ENCODE measurements around the gene WDR17.

Gene WDR17

GRCh38 chr4:176065435-176066291 lies at the start of gene WDR17:
WDR17 (plus strand) TSS chr4:176065841; CDS start chr4:176111581, 45,740 bp downstream.
- Mint-ChIP-seq H3K4me3 (peak within 1 kb of the TSS; percentile 95 to 96), H3K27ac (peak within 1 kb of the TSS; percentile 88), H3K36me3 (no peaks in the 10 kb centered on the region), H3K27me3 (peaks cover 0 to 19% of the 10 kb centered on the region in 2 donors), H3K4me1 (peaks cover 7 to 12% of the 10 kb centered on the region in 2 donors), H3K9me3 (no peaks in the 10 kb centered on the region)
- ATAC-seq (replicated peaks) (peak; percentile 100), DNase-seq (peak; percentile 88)

- Mint-ChIP-seq H3K27ac (no peak overlapping the region), H3K27me3 (no peaks in the 10 kb centered on the region), H3K9me3 (peaks cover 4 to 5% of the 10 kb centered on the region in 2 donors), H3K4me1 (peaks cover 20 to 34% of the 10 kb centered on the region in 2 donors), H3K36me3 (peaks cover 5 to 6% of the 10 kb centered on the region in 2 donors), H3K4me3 (no peak overlapping the region)
- ATAC-seq (replicated peaks) (no peak), DNase-seq (no peak)
Measured at GRCh38 chr4:176016601-176017000, 49.0 kb upstream of the WDR17 start.

- no peak for DNase-seq
- Mint-ChIP-seq H3K27me3 (no peaks in the 10 kb centered on the region), H3K36me3 (peaks cover 3 to 5% of the 10 kb centered on the region in 2 donors), H3K4me3 (no peak overlapping the region), H3K27ac (no peak overlapping the region), H3K4me1 (peaks cover 4 to 5% of the 10 kb centered on the region in 2 donors), H3K9me3 (peaks cover 4 to 5% of the 10 kb centered on the region in 2 donors)
- ATAC-seq (replicated peaks): no peak
Measured at GRCh38 chr4:176020481-176021085, 45.1 kb upstream of the WDR17 start.

GRCh38 chr4:176030391-176030790 lies 35.2 kb upstream of the WDR17 start:
- Mint-ChIP-seq H3K36me3 (no peaks in the 10 kb centered on the region), H3K27me3 (peaks cover 9 to 16% of the 10 kb centered on the region in 2 donors)

GRCh38 chr4:176031922-176032321 lies 33.7 kb upstream of the WDR17 start:
- H3K4me1 Mint-ChIP-seq: no peaks in the 10 kb centered on the region
- H3K27ac Mint-ChIP-seq: no peak overlapping the region
- DNase-seq (no peak), ATAC-seq (replicated peaks) (no peak)
- no peak overlapping the region for H3K4me3 Mint-ChIP-seq
- no peaks in the 10 kb centered on the region for H3K36me3 Mint-ChIP-seq
- peaks cover under 1 to 16% of the 10 kb centered on the region in 2 donors for H3K27me3 Mint-ChIP-seq
- peaks cover 0 to 2% of the 10 kb centered on the region in 2 donors for H3K9me3 Mint-ChIP-seq

More at GRCh38 chr4:176030391-176030790, 35.2 kb upstream of the WDR17 start:
- H3K27ac Mint-ChIP-seq: no peak overlapping the region
- ATAC-seq (replicated peaks) (no peak), DNase-seq (no peak)
- H3K4me1 Mint-ChIP-seq: no peaks in the 10 kb centered on the region
- no peak overlapping the region for H3K4me3 Mint-ChIP-seq
- H3K9me3 Mint-ChIP-seq: peaks cover 0 to 2% of the 10 kb centered on the region in 2 donors

GRCh38 chr4:176032454-176032853 lies 33.2 kb upstream of the WDR17 start:
- Mint-ChIP-seq H3K27ac (no peak overlapping the region), H3K9me3 (peaks cover 0 to 2% of the 10 kb centered on the region in 2 donors), H3K4me1 (no peaks in the 10 kb centered on the region), H3K4me3 (no peak overlapping the region), H3K27me3 (peaks cover 0 to 16% of the 10 kb centered on the region in 2 donors), H3K36me3 (no peaks in the 10 kb centered on the region)
- DNase-seq (no peak), ATAC-seq (replicated peaks) (no peak)

GRCh38 chr4:176034499-176034898 lies 31.1 kb upstream of the WDR17 start:
- H3K36me3 Mint-ChIP-seq: no peaks in the 10 kb centered on the region
- H3K4me1 Mint-ChIP-seq: no peaks in the 10 kb centered on the region
- ATAC-seq (replicated peaks): no peak
- no peak overlapping the region for H3K27ac Mint-ChIP-seq
- peaks cover 4 to 9% of the 10 kb centered on the region in 2 donors for H3K9me3 Mint-ChIP-seq
- H3K27me3 Mint-ChIP-seq: peaks cover 0 to 16% of the 10 kb centered on the region in 2 donors
- no peak overlapping the region for H3K4me3 Mint-ChIP-seq
- no peak for DNase-seq

GRCh38 chr4:176034936-176035335 lies 30.7 kb upstream of the WDR17 start:
- Mint-ChIP-seq H3K27ac (no peak overlapping the region), H3K36me3 (no peaks in the 10 kb centered on the region)
- no peak for ATAC-seq (replicated peaks)

GRCh38 chr4:176036585-176037205 lies 28.9 kb upstream of the WDR17 start:
- Mint-ChIP-seq H3K9me3 (peaks cover 4 to 14% of the 10 kb centered on the region in 2 donors), H3K36me3 (no peaks in the 10 kb centered on the region), H3K27ac (no peak overlapping the region), H3K4me1 (no peaks in the 10 kb centered on the region), H3K27me3 (peaks cover 7 to 24% of the 10 kb centered on the region in 2 donors), H3K4me3 (no peak overlapping the region)
- ATAC-seq (replicated peaks) (peak in 1 of 2 donors; percentile 31), DNase-seq (no peak)

More at GRCh38 chr4:176034936-176035335, 30.7 kb upstream of the WDR17 start:
- Mint-ChIP-seq H3K27me3 (peaks cover 0 to 16% of the 10 kb centered on the region in 2 donors), H3K4me3 (no peak overlapping the region), H3K9me3 (peaks cover 4 to 13% of the 10 kb centered on the region in 2 donors), H3K4me1 (no peaks in the 10 kb centered on the region)
- no peak for DNase-seq

GRCh38 chr4:176038789-176039188 lies 26.9 kb upstream of the WDR17 start:
- no peak overlapping the region for H3K4me3 Mint-ChIP-seq
- H3K4me1 Mint-ChIP-seq: no peaks in the 10 kb centered on the region
- no peaks in the 10 kb centered on the region for H3K36me3 Mint-ChIP-seq
- ATAC-seq (replicated peaks) (no peak), DNase-seq (no peak)
- H3K9me3 Mint-ChIP-seq: peaks cover 4 to 13% of the 10 kb centered on the region in 2 donors
- H3K27ac Mint-ChIP-seq: no peak overlapping the region
- peaks cover 19 to 34% of the 10 kb centered on the region in 2 donors for H3K27me3 Mint-ChIP-seq

- DNase-seq: no peak
- Mint-ChIP-seq H3K4me1 (no peaks in the 10 kb centered on the region), H3K9me3 (peaks cover 4 to 12% of the 10 kb centered on the region in 2 donors), H3K36me3 (no peaks in the 10 kb centered on the region), H3K27me3 (peaks cover 41 to 59% of the 10 kb centered on the region in 2 donors), H3K27ac (no peak overlapping the region), H3K4me3 (no peak overlapping the region)
- no peak for ATAC-seq (replicated peaks)
Measured at GRCh38 chr4:176042195-176042594, 23.4 kb upstream of the WDR17 start.

GRCh38 chr4:176043838-176044588 lies 21.6 kb upstream of the WDR17 start:
- Mint-ChIP-seq H3K4me1 (no peaks in the 10 kb centered on the region), H3K36me3 (no peaks in the 10 kb centered on the region)
- no peak for ATAC-seq (replicated peaks)

GRCh38 chr4:176044589-176044951 lies 21.1 kb upstream of the WDR17 start:
- Mint-ChIP-seq H3K27ac (no peak overlapping the region), H3K27me3 (peaks cover 54 to 65% of the 10 kb centered on the region in 2 donors), H3K4me3 (no peak overlapping the region), H3K4me1 (no peaks in the 10 kb centered on the region), H3K9me3 (peaks cover 0 to 4% of the 10 kb centered on the region in 2 donors), H3K36me3 (no peaks in the 10 kb centered on the region)
- DNase-seq (no peak), ATAC-seq (replicated peaks) (no peak)

More at GRCh38 chr4:176043838-176044588, 21.6 kb upstream of the WDR17 start:
- no peak for DNase-seq
- H3K9me3 Mint-ChIP-seq: peaks cover 3 to 9% of the 10 kb centered on the region in 2 donors
- H3K4me3 Mint-ChIP-seq: no peak overlapping the region
- H3K27ac Mint-ChIP-seq: no peak overlapping the region
- peaks cover 54 to 65% of the 10 kb centered on the region in 2 donors for H3K27me3 Mint-ChIP-seq

GRCh38 chr4:176048631-176049030 lies 17.0 kb upstream of the WDR17 start:
- ATAC-seq (replicated peaks) (no peak), DNase-seq (no peak)
- H3K4me1 Mint-ChIP-seq: peaks cover 7 to 11% of the 10 kb centered on the region in 2 donors
- H3K4me3 Mint-ChIP-seq: no peak overlapping the region
- no peak overlapping the region for H3K27ac Mint-ChIP-seq
- peaks cover 33 to 36% of the 10 kb centered on the region in 2 donors for H3K27me3 Mint-ChIP-seq
- no peaks in the 10 kb centered on the region for H3K9me3 Mint-ChIP-seq
- H3K36me3 Mint-ChIP-seq: no peaks in the 10 kb centered on the region

Data from stimulated activated naive B cell treated with anti-CD40 and anti-IgM and Interleukin-4, amounts not matched to agents 10 μg/mL and 1 μg/mL and 100 μg/mL, for 72 hours (primary cell).